ENCODE data around the gene NUDT8. TPM values are rescaled to one million over a fixed set of nuclear protein-coding genes. Genes with fewer than 3 reads are reported as not detected.

NUDT8 gene
- total and polyA plus RNA-seq, 12 donors, result 1.9 to 40.6 (median 7.6) TPM

GRCh38 chr11:67631853-67632174, 2.1 kb upstream of the NUDT8 start:
- H3K4me3 ChIP-seq, result no peak overlapping the region
- H3K27me3 ChIP-seq, result no peaks in the 10 kb centered on the region
- H3K27ac ChIP-seq, result no peak overlapping the region
- H3K4me1 ChIP-seq (replicated peaks in 1 of 2), result peaks cover 0 to 14% of the 10 kb centered on the region in 2 donors
- DNase-seq, result no peak
- TF ChIP-seq CTCF (IDR thresholded peaks at IDR 0.05), result no peak
- no peak for TF ChIP-seq POLR2A (IDR thresholded peaks at IDR 0.05)
- 85 to 100% (median 95%) methylated on average over 2 of the region's 2 CpGs for WGBS, 4 donors
- no peaks in the 10 kb centered on the region for H3K36me3 ChIP-seq (replicated peaks in 1 of 2)
- no peaks in the 10 kb centered on the region for H3K9me3 ChIP-seq (replicated peaks in 1 of 3)
- intact Hi-C loops (cut with DNase I), result loop anchor here in 1 of 2 donors (10.0 kb wide), 1 partner anchor 173 kb away; no protein-coding TSS in a partner anchor

- Histone ChIP-seq H3K9me3 (replicated peaks in 1 of 3) (no peaks in the 10 kb centered on the region), H3K27ac (no peak overlapping the region), H3K4me1 (replicated peaks in 1 of 2) (peaks cover 0 to 14% of the 10 kb centered on the region in 2 donors), H3K36me3 (replicated peaks in 1 of 2) (no peaks in the 10 kb centered on the region), H3K27me3 (no peaks in the 10 kb centered on the region), H3K4me3 (no peak overlapping the region)
- TF ChIP-seq CTCF (IDR thresholded peaks at IDR 0.05), result no peak
- TF ChIP-seq POLR2A (IDR thresholded peaks at IDR 0.05), result no peak
- 77 to 92% (median 84%) methylated on average over 5 to 7 of the region's 7 CpGs for WGBS, 4 donors
- intact Hi-C loops (cut with DNase I), result loop anchor here in 1 of 2 donors (10.0 kb wide), 1 partner anchor 173 kb away; no protein-coding TSS in a partner anchor
- DNase-seq, result no peak
Observed at GRCh38 chr11:67631411-67631810, 1.7 kb upstream of the NUDT8 start.

- intact Hi-C loops (cut with DNase I), result loop anchor here in 1 of 2 donors (10.0 kb wide), 1 partner anchor 174 kb away; no protein-coding TSS in a partner anchor
- Histone ChIP-seq H3K36me3 (replicated peaks in 1 of 2) (no peaks in the 10 kb centered on the region), H3K4me3 (peak overlapping the region in 2 of 4 donors; percentile 49 to 74), H3K27me3 (no peaks in the 10 kb centered on the region), H3K9me3 (replicated peaks in 1 of 3) (no peaks in the 10 kb centered on the region), H3K27ac (peak overlapping the region in 4 of 5 donors; percentile 41 to 98 (median 74)), H3K4me1 (replicated peaks in 1 of 2) (peaks cover 0 to 14% of the 10 kb centered on the region in 2 donors)
- no peak for DNase-seq
- WGBS, 4 donors, result 48 to 62% (median 57%) methylated on average over 5 to 16 of the region's 16 CpGs
- TF ChIP-seq POLR2A (IDR thresholded peaks at IDR 0.05), result no peak
- no peak for TF ChIP-seq CTCF (IDR thresholded peaks at IDR 0.05)
Observed at GRCh38 chr11:67630943-67631331, 1.2 kb upstream of the NUDT8 start.

- H3K27ac ChIP-seq, result peak overlapping the region in 4 of 5 donors; percentile 79 to 98 (median 93)
- intact Hi-C loops (cut with DNase I), result loop anchor here in 1 of 2 donors (10.0 kb wide), 1 partner anchor 174 kb away; no protein-coding TSS in a partner anchor
Observed at GRCh38 chr11:67630228-67630942, 648 bp upstream of the NUDT8 start.

More at GRCh38 chr11:67630228-67630942, 648 bp upstream of the NUDT8 start:
- WGBS, 4 donors, result 1 to 2% (median 1%) methylated on average over 25 to 69 of the region's 70 CpGs
- Histone ChIP-seq H3K4me1 (replicated peaks in 1 of 2) (peaks cover 0 to 14% of the 10 kb centered on the region in 2 donors), H3K9me3 (replicated peaks in 1 of 3) (no peaks in the 10 kb centered on the region), H3K27me3 (no peaks in the 10 kb centered on the region), H3K36me3 (replicated peaks in 1 of 2) (no peaks in the 10 kb centered on the region), H3K4me3 (peak overlapping the region in 2 of 4 donors; percentile 49 to 74)
- TF ChIP-seq POLR2A (IDR thresholded peaks at IDR 0.05) (peak; percentile 55 to 76), CTCF (IDR thresholded peaks at IDR 0.05) (peak; percentile 46 to 77 (median 67))
- peak; percentile 99 for DNase-seq

Measured in adrenal gland (tissue), 12 donors.